ENCODE measurements around the gene SSTR5. TPM values are rescaled to one million over a fixed set of nuclear protein-coding genes. Genes with fewer than 3 reads are reported as not detected.

SSTR5 gene
- total and polyA plus RNA-seq, 4 donors, result 0.23 TPM; not detected in 3

DNA sequence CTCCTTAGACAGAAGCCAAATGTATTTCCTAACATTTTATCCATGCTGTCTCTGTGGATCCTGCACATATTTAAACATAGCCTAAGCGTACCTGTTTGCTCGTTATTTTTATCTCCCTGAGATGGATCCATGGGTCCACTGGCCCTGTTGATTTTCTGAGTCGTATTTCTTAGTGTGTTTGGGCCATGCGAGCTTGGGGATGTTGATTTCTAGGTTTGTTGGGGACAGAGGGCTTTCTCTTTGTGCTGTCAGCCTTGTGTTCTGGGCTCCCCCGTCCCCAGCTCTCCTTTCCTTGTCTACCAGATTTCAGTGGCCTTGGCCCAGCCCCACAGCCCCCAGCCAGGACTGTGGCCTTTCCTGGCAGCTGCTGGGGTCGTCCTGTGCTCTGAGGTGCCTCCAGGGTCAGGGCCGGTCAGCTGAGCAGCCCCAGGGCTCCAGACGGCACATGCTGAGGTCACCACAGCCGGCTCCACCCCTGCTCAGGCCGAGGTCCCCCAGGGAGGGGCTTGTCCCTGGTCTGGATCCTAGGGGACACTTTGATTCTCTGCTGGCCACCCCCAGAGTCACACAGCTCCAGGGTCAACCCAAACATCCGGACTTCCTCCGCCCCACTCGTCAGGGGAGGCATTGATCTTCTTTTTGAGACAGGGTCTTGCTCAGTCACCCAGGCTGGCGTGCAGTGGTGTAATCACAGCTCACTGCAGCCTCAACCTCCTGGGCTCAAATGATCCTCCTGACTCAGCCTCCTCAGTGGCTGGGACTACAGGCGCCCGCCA, 4.4 kb downstream of the SSTR5 start:
- Histone ChIP-seq H3K36me3 (ENCODE audit: control insufficient read depth in 4 of 4, insufficient read depth in 4 of 4, low read length in 4 of 4) (no peaks in the 10 kb centered on the region), H3K9ac (ENCODE audit: insufficient read depth in 1 of 2, low read length in 2 of 2) (no peak overlapping the region), H3K4me1 (ENCODE audit: control insufficient read depth in 5 of 5, insufficient read depth in 5 of 5, low read length in 5 of 5) (peaks cover 0 to 6% (median 0%) of the 10 kb centered on the region in 5 donors), H3K27me3 (ENCODE audit: control insufficient read depth in 3 of 3, insufficient read depth in 3 of 3, low read length in 2 of 3) (peaks cover 9 to 44% (median 32%) of the 10 kb centered on the region in 3 donors), H3K9me3 (ENCODE audit: control insufficient read depth in 4 of 4, insufficient read depth in 3 of 4, low read length in 3 of 4) (peaks cover 0 to 3% (median 0%) of the 10 kb centered on the region in 4 donors), H3K4me3 (no peak overlapping the region), H3K27ac (ENCODE audit: low read depth in 1 of 2, low read length in 1 of 2) (no peak overlapping the region)
- no peak for ATAC-seq (ENCODE audit: insufficient read depth, low FRiP score)
- WGBS, 2 donors, result 34 to 43% methylated on average over 16 of the region's 16 CpGs
- DNase-seq, result no peak
- TF ChIP-seq, protein P1, sequence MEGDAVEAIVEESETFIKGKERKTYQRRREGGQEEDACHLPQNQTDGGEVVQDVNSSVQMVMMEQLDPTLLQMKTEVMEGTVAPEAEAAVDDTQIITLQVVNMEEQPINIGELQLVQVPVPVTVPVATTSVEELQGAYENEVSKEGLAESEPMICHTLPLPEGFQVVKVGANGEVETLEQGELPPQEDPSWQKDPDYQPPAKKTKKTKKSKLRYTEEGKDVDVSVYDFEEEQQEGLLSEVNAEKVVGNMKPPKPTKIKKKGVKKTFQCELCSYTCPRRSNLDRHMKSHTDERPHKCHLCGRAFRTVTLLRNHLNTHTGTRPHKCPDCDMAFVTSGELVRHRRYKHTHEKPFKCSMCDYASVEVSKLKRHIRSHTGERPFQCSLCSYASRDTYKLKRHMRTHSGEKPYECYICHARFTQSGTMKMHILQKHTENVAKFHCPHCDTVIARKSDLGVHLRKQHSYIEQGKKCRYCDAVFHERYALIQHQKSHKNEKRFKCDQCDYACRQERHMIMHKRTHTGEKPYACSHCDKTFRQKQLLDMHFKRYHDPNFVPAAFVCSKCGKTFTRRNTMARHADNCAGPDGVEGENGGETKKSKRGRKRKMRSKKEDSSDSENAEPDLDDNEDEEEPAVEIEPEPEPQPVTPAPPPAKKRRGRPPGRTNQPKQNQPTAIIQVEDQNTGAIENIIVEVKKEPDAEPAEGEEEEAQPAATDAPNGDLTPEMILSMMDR (IDR thresholded peaks at IDR 0.05; ENCODE audit: control extremely low read depth, extremely low read depth), result no peak

DNA sequence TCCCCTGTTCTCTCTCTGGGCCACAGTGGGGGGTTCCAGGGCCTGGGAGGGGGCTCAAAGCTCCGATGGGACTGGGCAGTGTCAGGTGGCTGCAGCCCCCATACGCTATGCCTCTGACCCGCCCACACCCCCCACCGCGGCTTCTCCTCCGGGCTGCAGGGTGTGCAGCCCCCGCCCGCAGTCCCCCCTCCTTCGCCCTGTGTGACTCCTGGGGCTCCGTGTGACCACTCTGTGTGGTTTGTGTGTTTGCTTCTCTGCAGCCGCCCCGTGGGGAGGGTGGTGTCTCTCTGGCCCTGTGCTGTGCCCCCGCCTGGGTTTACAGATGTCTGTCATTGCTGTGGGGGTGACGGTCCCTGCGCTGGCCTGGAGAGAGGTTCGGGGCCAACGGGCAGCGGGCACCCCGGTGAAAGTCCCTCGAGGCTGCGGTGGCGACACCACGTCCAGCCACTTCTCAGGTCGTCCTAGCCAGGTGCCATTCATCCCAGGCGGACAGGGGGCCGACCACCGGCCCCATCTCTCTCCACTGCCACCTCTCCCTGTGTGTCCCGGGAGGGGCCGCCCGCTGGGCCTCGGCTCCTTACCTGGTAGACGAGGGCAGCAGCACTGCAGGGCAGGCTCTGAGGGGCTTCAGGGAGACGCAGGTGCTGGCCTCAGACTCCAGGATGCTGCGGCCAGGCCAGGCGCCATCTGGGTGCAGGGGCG, 5.5 kb downstream of the SSTR5 start:
- ATAC-seq (ENCODE audit: insufficient read depth, low FRiP score), result no peak
- no peak overlapping the region for H3K4me3 ChIP-seq
- no peaks in the 10 kb centered on the region for H3K36me3 ChIP-seq (ENCODE audit: control insufficient read depth in 4 of 4, insufficient read depth in 4 of 4, low read length in 4 of 4)
- TF ChIP-seq, protein P1 (IDR thresholded peaks at IDR 0.05; ENCODE audit: control extremely low read depth, extremely low read depth), result no peak
- no peak overlapping the region for H3K9ac ChIP-seq (ENCODE audit: insufficient read depth in 1 of 2, low read length in 2 of 2)
- H3K27me3 ChIP-seq (ENCODE audit: control insufficient read depth in 3 of 3, insufficient read depth in 3 of 3, low read length in 2 of 3), result peaks cover 4 to 41% (median 27%) of the 10 kb centered on the region in 3 donors
- H3K9me3 ChIP-seq (ENCODE audit: control insufficient read depth in 4 of 4, insufficient read depth in 3 of 4, low read length in 3 of 4), result peaks cover 0 to 5% (median 0%) of the 10 kb centered on the region in 4 donors
- H3K27ac ChIP-seq (ENCODE audit: low read depth in 1 of 2, low read length in 1 of 2), result no peak overlapping the region
- WGBS, 2 donors, result 65 to 78% methylated on average over 36 of the region's 36 CpGs
- DNase-seq, result no peak
- H3K4me1 ChIP-seq (ENCODE audit: control insufficient read depth in 5 of 5, insufficient read depth in 5 of 5, low read length in 5 of 5), result peaks cover 0 to 6% (median 0%) of the 10 kb centered on the region in 5 donors

DNA sequence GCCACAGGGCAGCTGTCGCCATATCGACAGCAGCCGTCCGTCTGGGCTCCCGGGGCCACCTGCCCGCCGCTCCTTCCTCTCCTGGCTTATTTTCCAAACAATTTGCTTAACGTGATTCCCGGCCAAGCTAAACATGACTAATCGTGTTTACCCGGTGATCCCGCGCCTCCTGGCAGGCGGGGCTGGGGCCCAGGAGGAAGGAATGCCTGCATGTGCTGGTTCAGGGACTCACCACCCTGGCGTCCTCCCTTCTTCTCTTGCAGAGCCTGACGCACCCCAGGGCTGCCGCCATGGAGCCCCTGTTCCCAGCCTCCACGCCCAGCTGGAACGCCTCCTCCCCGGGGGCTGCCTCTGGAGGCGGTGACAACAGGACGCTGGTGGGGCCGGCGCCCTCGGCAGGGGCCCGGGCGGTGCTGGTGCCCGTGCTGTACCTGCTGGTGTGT, 6.1 kb downstream of the SSTR5 start:
- Histone ChIP-seq H3K36me3 (ENCODE audit: control insufficient read depth in 4 of 4, insufficient read depth in 4 of 4, low read length in 4 of 4) (no peaks in the 10 kb centered on the region), H3K9ac (ENCODE audit: insufficient read depth in 1 of 2, low read length in 2 of 2) (no peak overlapping the region), H3K27me3 (ENCODE audit: control insufficient read depth in 3 of 3, insufficient read depth in 3 of 3, low read length in 2 of 3) (peaks cover 4 to 35% (median 27%) of the 10 kb centered on the region in 3 donors), H3K4me1 (ENCODE audit: control insufficient read depth in 5 of 5, insufficient read depth in 5 of 5, low read length in 5 of 5) (peaks cover 0 to 6% (median 0%) of the 10 kb centered on the region in 5 donors), H3K4me3 (no peak overlapping the region), H3K27ac (ENCODE audit: low read depth in 1 of 2, low read length in 1 of 2) (no peak overlapping the region), H3K9me3 (ENCODE audit: control insufficient read depth in 4 of 4, insufficient read depth in 3 of 4, low read length in 3 of 4) (peaks cover 0 to 5% (median 0%) of the 10 kb centered on the region in 4 donors)
- ATAC-seq (ENCODE audit: insufficient read depth, low FRiP score), result no peak
- TF ChIP-seq, protein P1 (IDR thresholded peaks at IDR 0.05; ENCODE audit: control extremely low read depth, extremely low read depth), result no peak
- WGBS, 2 donors, result 49 to 63% methylated on average over 28 of the region's 28 CpGs
- DNase-seq, result peak in 1 of 3 donors; percentile 36

Data from lung (tissue), 12 donors.